BLaER1 treated with 17β-estradiol and CSF1 and Interleukin-3, amounts not matched to agents 10 nM and 100 nM (cell line): Measurements from ENCODE around the gene MED17.
A peak's percentile ranks its signal among the peaks of the same experiment; 100 is the strongest.
"Not testable (repeated sequence)": the region's sequence is repeated elsewhere in the genome, so short reads cannot be mapped to it uniquely, and the experiment has no call there.

Experiments used
- H3K27ac ChIP-seq, 11 experiments: shearing (Covaris generic); formaldehyde crosslinking; 2 replicates each; pipeline ENCODE4 v1.8.1; 2022
- H3K27me3 ChIP-seq, 11 experiments: shearing (Covaris generic); formaldehyde crosslinking; 2 replicates each; pipeline ENCODE4 v1.8.1; 2022
- H3K36me3 ChIP-seq, 11 experiments: shearing (Covaris generic); formaldehyde crosslinking; 2 replicates each; pipeline ENCODE4 v1.8.1; 2022
- H3K4me1 ChIP-seq, 10 experiments: shearing (Covaris generic); formaldehyde crosslinking; 2 replicates each; pipeline ENCODE4 v1.8.1; 2022
- H3K4me2 ChIP-seq, 11 experiments: shearing (Covaris generic); formaldehyde crosslinking; 2 replicates each; pipeline ENCODE4 v1.8.1; 2022
- H3K4me3 ChIP-seq, 10 experiments: shearing (Covaris generic); formaldehyde crosslinking; 2 replicates each; pipeline ENCODE4 v1.8.1; 2022
- H3K9ac ChIP-seq, 11 experiments: shearing (Covaris generic); formaldehyde crosslinking; 2 replicates each; pipeline ENCODE4 v1.8.1; 2022
- H3K9me3 ChIP-seq, 11 experiments: shearing (Covaris generic); formaldehyde crosslinking; replicated peaks in 1 of 11; 2 replicates each; pipeline ENCODE4 v1.8.1; 2022
- H4K20me1 ChIP-seq, 11 experiments: shearing (Covaris generic); formaldehyde crosslinking; 2 replicates each; pipeline ENCODE4 v1.8.1; 2022
- Cebpa-rat ChIP-seq, 11 experiments: shearing (Covaris generic); IDR thresholded peaks; 2 replicates each; pipeline ENCODE4 v1.8.1; 2022

MED17 gene

DNA sequence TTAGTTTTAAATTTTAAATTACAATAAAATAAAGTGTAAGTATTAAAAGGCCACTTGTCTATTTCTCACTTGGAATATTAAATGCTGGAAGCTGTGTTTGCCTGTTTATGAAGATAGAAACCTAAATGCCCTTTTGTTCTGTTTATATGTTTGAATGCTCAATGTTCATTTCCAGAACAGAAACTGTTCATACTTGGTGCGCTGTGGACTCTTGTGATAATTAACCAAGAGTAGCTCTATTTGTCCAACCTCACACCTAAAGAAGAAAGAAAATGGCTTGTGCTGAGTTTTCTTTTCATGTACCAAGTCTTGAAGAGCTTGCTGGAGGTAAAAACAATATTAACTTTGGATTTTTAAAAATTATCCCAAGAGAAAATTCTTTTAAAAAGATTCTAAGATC is 37.0 kb upstream of the MED17 start:
- Histone ChIP-seq H3K36me3 (peaks cover 4 to 36% (median 18%) of the 10 kb centered on the region in 11 experiments; a peak in 20 of 22 replicates), H3K27ac (no peak overlapping the region), H3K9me3 (no peaks in the 10 kb centered on the region), H3K4me1 (peaks cover 9 to 24% (median 16%) of the 10 kb centered on the region in 10 experiments), H3K9ac (no peak overlapping the region), H3K4me3 (no peak overlapping the region), H3K27me3 (no peaks in the 10 kb centered on the region), H4K20me1 (peaks cover 0 to 9% (median 0%) of the 10 kb centered on the region in 11 experiments; a peak in 1 of 22 replicates), H3K4me2 (no peak overlapping the region)
- TF ChIP-seq Cebpa-rat (IDR thresholded peaks at IDR 0.05), result no peak

DNA sequence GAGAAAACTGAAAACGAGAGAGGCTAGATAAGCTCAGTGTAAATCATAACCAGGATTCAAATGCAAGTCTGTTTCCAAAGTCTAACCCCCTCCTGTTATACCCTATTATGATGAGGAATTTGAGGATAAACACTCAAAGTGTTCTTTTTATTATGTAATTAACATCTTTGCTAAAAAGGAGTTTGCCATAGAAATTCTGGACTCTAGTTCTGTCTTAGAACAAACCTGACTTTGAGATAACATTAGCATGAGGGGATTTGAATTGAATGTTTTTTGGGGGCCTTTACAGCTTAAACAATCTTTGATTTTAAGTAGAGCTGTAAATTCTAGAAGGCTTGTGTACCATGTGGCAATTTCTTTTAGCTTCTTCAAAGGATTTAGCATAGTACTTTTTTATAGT is 33.1 kb upstream of the MED17 start:
- TF ChIP-seq Cebpa-rat (IDR thresholded peaks at IDR 0.05), result no peak
- Histone ChIP-seq H3K9me3 (no peaks in the 10 kb centered on the region), H3K4me2 (no peak overlapping the region), H4K20me1 (no peaks in the 10 kb centered on the region), H3K27ac (no peak overlapping the region), H3K9ac (no peak overlapping the region), H3K36me3 (peaks cover 19 to 59% (median 37%) of the 10 kb centered on the region in 11 experiments), H3K4me1 (peaks cover 0 to 3% (median 0%) of the 10 kb centered on the region in 10 experiments; a peak in 4 of 20 replicates), H3K4me3 (no peak overlapping the region), H3K27me3 (no peaks in the 10 kb centered on the region)

GRCh38 chr11:93753241-93753640 is 30.8 kb upstream of the MED17 start:
- Histone ChIP-seq H3K27me3 (no peaks in the 10 kb centered on the region), H3K4me3 (no peak overlapping the region), H3K36me3 (peaks cover 29 to 76% (median 59%) of the 10 kb centered on the region in 11 experiments), H3K4me2 (no peak overlapping the region), H3K9ac (no peak overlapping the region), H4K20me1 (peaks cover 0 to 3% (median 0%) of the 10 kb centered on the region in 11 experiments; a peak in 2 of 22 replicates), H3K9me3 (no peaks in the 10 kb centered on the region; a peak in 2 of 22 replicates), H3K27ac (no peak overlapping the region), H3K4me1 (peaks cover 0 to 13% (median 0%) of the 10 kb centered on the region in 10 experiments; a peak in 4 of 20 replicates)
- TF ChIP-seq Cebpa-rat (IDR thresholded peaks at IDR 0.05), result no peak

- peaks cover 0 to 5% (median 0%) of the 10 kb centered on the region in 11 experiments; a peak in 2 of 22 replicates for H3K9me3 ChIP-seq
- H3K4me2 ChIP-seq, result 0 out of 22 replicates have a peak overlapping the region, but pooled peaks of 1 of the 11 experiments have one; percentile 3
- H3K4me1 ChIP-seq, result peaks cover 0 to 13% (median 0%) of the 10 kb centered on the region in 10 experiments; a peak in 4 of 20 replicates
- no peak overlapping the region for H3K27ac ChIP-seq
- no peak overlapping the region for H3K9ac ChIP-seq
- no peak for TF ChIP-seq Cebpa-rat (IDR thresholded peaks at IDR 0.05)
- no peaks in the 10 kb centered on the region for H3K27me3 ChIP-seq
- no peak overlapping the region for H3K4me3 ChIP-seq
- peaks cover 62 to 95% (median 84%) of the 10 kb centered on the region in 11 experiments for H3K36me3 ChIP-seq
- H4K20me1 ChIP-seq, result peaks cover 0 to 6% (median 0%) of the 10 kb centered on the region in 11 experiments; a peak in 2 of 22 replicates
Observed at GRCh38 chr11:93756748-93757147, 27.3 kb upstream of the MED17 start.

- no peak overlapping the region for H3K4me2 ChIP-seq
- peaks cover 64 to 96% (median 88%) of the 10 kb centered on the region in 11 experiments for H3K36me3 ChIP-seq
- H3K27me3 ChIP-seq, result no peaks in the 10 kb centered on the region
- no peak overlapping the region for H3K9ac ChIP-seq
- no peak overlapping the region for H3K27ac ChIP-seq
- peaks cover 0 to 6% (median 0%) of the 10 kb centered on the region in 11 experiments; a peak in 2 of 22 replicates for H4K20me1 ChIP-seq
- no peak overlapping the region for H3K4me3 ChIP-seq
- H3K4me1 ChIP-seq, result peaks cover 0 to 13% (median 0%) of the 10 kb centered on the region in 10 experiments; a peak in 4 of 20 replicates
- no peak for TF ChIP-seq Cebpa-rat (IDR thresholded peaks at IDR 0.05)
- H3K9me3 ChIP-seq, result peaks cover 0 to 5% (median 0%) of the 10 kb centered on the region in 11 experiments; a peak in 2 of 22 replicates
Observed at GRCh38 chr11:93757301-93757700, 26.8 kb upstream of the MED17 start.

- Histone ChIP-seq H3K4me2 (no peak overlapping the region), H3K4me1 (peaks cover 0 to 13% (median 0%) of the 10 kb centered on the region in 10 experiments; a peak in 4 of 20 replicates), H3K36me3 (peaks cover 71 to 100% (median 91%) of the 10 kb centered on the region in 11 experiments), H3K9ac (no peak overlapping the region), H3K27me3 (no peaks in the 10 kb centered on the region), H3K9me3 (peaks cover 0 to 5% (median 0%) of the 10 kb centered on the region in 11 experiments; a peak in 2 of 22 replicates), H3K27ac (no peak overlapping the region), H4K20me1 (peaks cover 0 to 6% (median 0%) of the 10 kb centered on the region in 11 experiments; a peak in 2 of 22 replicates), H3K4me3 (no peak overlapping the region)
- TF ChIP-seq Cebpa-rat (IDR thresholded peaks at IDR 0.05), result no peak
Observed at GRCh38 chr11:93757924-93758865, 25.9 kb upstream of the MED17 start.

GRCh38 chr11:93759123-93759522 is 25.0 kb upstream of the MED17 start:
- Histone ChIP-seq H3K4me1 (peaks cover 0 to 13% (median 0%) of the 10 kb centered on the region in 10 experiments; a peak in 4 of 20 replicates), H3K36me3 (peaks cover 75 to 100% (median 89%) of the 10 kb centered on the region in 11 experiments)
- H3K4me2 ChIP-seq, H4K20me1 ChIP-seq, H3K4me3 ChIP-seq, H3K9me3 ChIP-seq, H3K27ac ChIP-seq, H3K27me3 ChIP-seq, H3K9ac ChIP-seq: not testable (repeated sequence)

GRCh38 chr11:93761910-93762309 is 22.2 kb upstream of the MED17 start:
- Histone ChIP-seq H3K4me2 (no peak overlapping the region), H3K27ac (no peak overlapping the region), H3K4me3 (no peak overlapping the region), H3K9me3 (peaks cover 1 to 10% (median 4%) of the 10 kb centered on the region in 11 experiments; a peak in 17 of 22 replicates), H3K36me3 (peaks cover 76 to 100% (median 86%) of the 10 kb centered on the region in 11 experiments), H3K9ac (no peak overlapping the region), H3K27me3 (no peaks in the 10 kb centered on the region), H4K20me1 (peaks cover 0 to 6% (median 0%) of the 10 kb centered on the region in 11 experiments; a peak in 3 of 22 replicates), H3K4me1 (peaks cover 0 to 2% (median 0%) of the 10 kb centered on the region in 10 experiments; a peak in 2 of 20 replicates)
- TF ChIP-seq Cebpa-rat (IDR thresholded peaks at IDR 0.05), result no peak

DNA sequence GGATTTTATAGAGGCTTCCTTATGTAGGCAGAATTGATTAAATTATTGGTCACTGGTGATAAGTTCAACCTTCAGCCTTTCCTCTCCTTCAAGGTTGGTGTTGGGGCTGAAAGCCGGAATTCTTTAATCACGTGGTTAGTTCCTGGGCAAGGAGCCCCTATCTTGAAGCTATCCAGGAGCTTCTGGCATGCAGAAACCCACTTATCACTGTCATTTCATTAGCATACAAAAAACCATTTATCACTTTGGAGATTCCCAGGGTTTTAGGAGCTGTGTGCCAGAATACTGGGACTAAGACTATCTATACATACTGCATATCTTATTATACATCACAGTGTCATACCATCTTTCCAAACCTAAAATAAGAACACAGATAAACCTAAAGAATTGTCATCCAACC is 18.5 kb upstream of the MED17 start:
- H3K36me3 ChIP-seq, result peaks cover 40 to 66% (median 52%) of the 10 kb centered on the region in 11 experiments

More for the DNA sequence above, 18.5 kb upstream of the MED17 start:
- Histone ChIP-seq H3K27ac (no peak overlapping the region), H3K9me3 (peaks cover 5 to 13% (median 9%) of the 10 kb centered on the region in 11 experiments; a peak in 19 of 22 replicates), H3K4me3 (no peak overlapping the region), H3K4me1 (peaks cover 0 to 12% (median 0%) of the 10 kb centered on the region in 10 experiments; a peak in 3 of 20 replicates), H3K4me2 (no peak overlapping the region), H3K9ac (no peak overlapping the region), H4K20me1 (no peaks in the 10 kb centered on the region; a peak in 1 of 22 replicates), H3K27me3 (no peaks in the 10 kb centered on the region)
- TF ChIP-seq Cebpa-rat (IDR thresholded peaks at IDR 0.05), result no peak
